ENCODE measurements around the gene P2RX3. TPM values are rescaled to one million over a fixed set of nuclear protein-coding genes. Genes with fewer than 3 reads are reported as not detected.

Gene P2RX3
- total RNA-seq, 1 experiment from 2014 or later, result 0.15 TPM

GRCh38 chr11:57421066-57421465 is 82.9 kb downstream of the P2RX3 start:
- Histone ChIP-seq H4K20me1 (ENCODE audit: control insufficient read depth, insufficient read depth, insufficient read length) (no peaks in the 10 kb centered on the region), H2AK5ac (ENCODE audit: insufficient read length, low read length) (no peak overlapping the region), H3K4me2 (ENCODE audit: insufficient read depth, insufficient read length, low read length) (no peak overlapping the region), H2BK5ac (ENCODE audit: insufficient read length, low read length) (no peak overlapping the region), H4K8ac (replicated peaks; ENCODE audit: insufficient read length, low read depth, low read length) (no peak overlapping the region), H3K23ac (ENCODE audit: insufficient read length, low read depth, low read length) (no peak overlapping the region), H2BK15ac (ENCODE audit: low read depth, low read length) (no peak overlapping the region), H4K91ac (ENCODE audit: insufficient read length, low read depth, low read length) (no peak overlapping the region), H3K14ac (ENCODE audit: insufficient read depth, low read length) (no peak overlapping the region), H3K9ac (ENCODE audit: extremely low read depth, insufficient read length, low read length) (no peak overlapping the region), H3K56ac (ENCODE audit: insufficient read length, low read depth, low read length) (no peak overlapping the region), H3K23me2 (ENCODE audit: insufficient read length, low read depth, low read length, poor library complexity, severe bottlenecking) (no peaks in the 10 kb centered on the region), H4K5ac (ENCODE audit: insufficient read length, low read depth, low read length) (no peak overlapping the region), H3K4ac (ENCODE audit: low read depth, low read length) (no peak overlapping the region), H3K18ac (ENCODE audit: insufficient read length, low read depth, low read length) (no peak overlapping the region), H2BK12ac (ENCODE audit: insufficient read length, low read depth, low read length) (no peak overlapping the region), H3K27ac (ENCODE audit: insufficient read length, low read depth, low read length) (no peak overlapping the region), H2AFZ (ENCODE audit: low read length) (no peak overlapping the region), H3K27me3 (ENCODE audit: insufficient read depth, low read length) (no peaks in the 10 kb centered on the region), H3K4me1 (ENCODE audit: insufficient read depth, low read length) (no peaks in the 10 kb centered on the region), H3K79me2 (ENCODE audit: insufficient read depth, low read length) (no peaks in the 10 kb centered on the region), H3T11ph (ENCODE audit: low read length) (no peak overlapping the region), H3K79me1 (ENCODE audit: insufficient read depth, low read depth, low read length, poor library complexity, severe bottlenecking) (no peaks in the 10 kb centered on the region), H2BK120ac (ENCODE audit: low read depth, low read length, poor library complexity, severe bottlenecking) (no peak overlapping the region), H2BK20ac (ENCODE audit: low read depth, low read length, poor library complexity, severe bottlenecking) (no peak overlapping the region), H3K9me3 (ENCODE audit: control insufficient read depth, low read depth, low read length) (no peaks in the 10 kb centered on the region)
- Mint-ChIP-seq H3K9me3 (no peaks in the 10 kb centered on the region), H3K4me1 (peaks cover 9 to 18% of the 10 kb centered on the region in 2 experiments), H3K36me3 (ENCODE audit: insufficient read depth in 1 of 3, low read depth in 3 of 3) (peaks cover 17 to 39% (median 35%) of the 10 kb centered on the region in 3 experiments), H3K27ac (no peak overlapping the region), H3K4me3 (no peak overlapping the region), H3K27me3 (ENCODE audit: low read depth) (peaks cover 6% of the 10 kb centered on the region)
- no peak for TF ChIP-seq CTCF (conservative IDR thresholded peaks at IDR 0.05)
- DNase-seq, result no peak
- WGBS (ENCODE audit: extremely low coverage, insufficient read length, low lambda C conversion rate), result no CpG with 5 or more reads among the region's 4 CpGs

Data from H9 (cell line).